ENCODE data around the gene MS4A14.

Gene MS4A14

DNA sequence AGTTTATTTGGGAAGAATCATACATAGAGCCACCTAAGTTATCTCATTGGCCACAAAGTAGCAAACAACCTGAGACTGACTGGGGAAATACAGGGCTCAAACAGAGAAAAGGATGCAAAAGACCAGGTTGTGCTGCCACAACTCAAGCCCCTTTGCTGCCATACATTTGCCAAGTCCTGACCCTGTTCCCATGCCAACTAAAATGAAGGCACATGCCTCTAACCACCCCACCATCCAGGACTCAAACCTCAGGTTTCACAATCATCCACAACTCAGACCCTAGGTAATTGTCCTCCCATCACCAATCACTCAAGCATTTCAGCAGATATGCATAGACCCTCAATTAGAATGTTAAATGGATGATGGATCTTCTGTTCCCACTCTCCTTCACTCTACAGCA, 58.0 kb downstream of the MS4A14 start:
- TF ChIP-seq, protein P1, sequence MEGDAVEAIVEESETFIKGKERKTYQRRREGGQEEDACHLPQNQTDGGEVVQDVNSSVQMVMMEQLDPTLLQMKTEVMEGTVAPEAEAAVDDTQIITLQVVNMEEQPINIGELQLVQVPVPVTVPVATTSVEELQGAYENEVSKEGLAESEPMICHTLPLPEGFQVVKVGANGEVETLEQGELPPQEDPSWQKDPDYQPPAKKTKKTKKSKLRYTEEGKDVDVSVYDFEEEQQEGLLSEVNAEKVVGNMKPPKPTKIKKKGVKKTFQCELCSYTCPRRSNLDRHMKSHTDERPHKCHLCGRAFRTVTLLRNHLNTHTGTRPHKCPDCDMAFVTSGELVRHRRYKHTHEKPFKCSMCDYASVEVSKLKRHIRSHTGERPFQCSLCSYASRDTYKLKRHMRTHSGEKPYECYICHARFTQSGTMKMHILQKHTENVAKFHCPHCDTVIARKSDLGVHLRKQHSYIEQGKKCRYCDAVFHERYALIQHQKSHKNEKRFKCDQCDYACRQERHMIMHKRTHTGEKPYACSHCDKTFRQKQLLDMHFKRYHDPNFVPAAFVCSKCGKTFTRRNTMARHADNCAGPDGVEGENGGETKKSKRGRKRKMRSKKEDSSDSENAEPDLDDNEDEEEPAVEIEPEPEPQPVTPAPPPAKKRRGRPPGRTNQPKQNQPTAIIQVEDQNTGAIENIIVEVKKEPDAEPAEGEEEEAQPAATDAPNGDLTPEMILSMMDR (conservative IDR thresholded peaks at IDR 0.05; ENCODE audit: low read depth, low read length), result no peak
- H3K4me3 ChIP-seq (ENCODE audit: low read length), result no peak overlapping the region

DNA sequence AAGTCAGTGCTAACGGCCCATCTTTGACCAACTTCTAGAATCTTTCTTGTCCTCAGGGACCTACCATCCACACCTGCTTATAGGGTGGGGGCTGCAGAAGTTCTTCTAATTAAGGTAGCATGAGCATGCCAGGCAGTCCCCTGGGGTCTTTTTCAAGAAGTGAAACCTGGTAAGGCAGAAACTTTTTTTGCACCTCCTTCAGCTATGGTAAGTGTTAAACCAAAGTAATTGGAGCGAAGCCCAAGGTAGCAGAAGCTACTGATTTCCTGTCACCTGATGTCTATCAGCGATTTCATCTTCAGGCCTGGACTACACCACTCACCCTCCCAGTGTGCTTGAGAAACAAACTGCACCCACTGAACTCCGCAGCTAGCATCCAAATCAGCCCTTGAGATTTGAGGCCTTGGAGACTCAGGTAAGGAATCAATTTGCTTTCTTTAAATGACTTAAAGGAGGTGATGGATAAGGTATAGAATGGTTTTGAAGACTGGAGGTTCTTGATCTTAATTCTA, 59.3 kb downstream of the MS4A14 start, which contains the start of gene MS4A1:
Gene MS4A1 (plus strand): TSS at position 317 of the 512 bp plus-strand sequence. CDS start 6,528 bp downstream, outside the sequence.
- TF ChIP-seq, protein P1 (conservative IDR thresholded peaks at IDR 0.05; ENCODE audit: low read depth, low read length), result no peak
- no peak within 1 kb of the TSS for H3K4me3 ChIP-seq (ENCODE audit: low read length)
- DNase-seq (ENCODE audit: low read depth), result no peak

More for the DNA sequence above, 58.0 kb downstream of the MS4A14 start:
- DNase-seq (ENCODE audit: low read depth), result no peak

DNA sequence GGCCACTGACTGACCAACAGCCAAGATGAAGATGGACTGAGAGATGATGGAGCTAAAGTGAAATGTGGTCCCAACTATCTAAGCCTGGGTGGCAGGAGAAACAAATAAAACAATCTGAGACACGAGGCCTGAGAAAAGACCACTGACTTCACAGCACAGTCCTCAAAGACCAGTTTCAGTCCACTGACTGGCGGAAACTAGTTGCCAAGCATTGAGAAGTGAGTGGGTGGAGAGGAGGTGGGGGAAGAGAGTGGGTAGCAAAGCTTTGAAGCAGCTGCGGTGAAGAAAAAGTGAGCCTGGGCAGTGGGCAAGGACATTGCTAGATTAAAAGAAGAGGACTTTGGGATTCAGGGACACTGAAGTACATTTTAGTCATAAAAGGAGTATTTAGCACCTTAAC, 61.3 kb downstream of the MS4A14 start:
- H3K4me3 ChIP-seq (ENCODE audit: low read length), result no peak overlapping the region
- TF ChIP-seq, protein P1 (conservative IDR thresholded peaks at IDR 0.05; ENCODE audit: low read depth, low read length), result no peak
- DNase-seq (ENCODE audit: low read depth), result no peak

DNA sequence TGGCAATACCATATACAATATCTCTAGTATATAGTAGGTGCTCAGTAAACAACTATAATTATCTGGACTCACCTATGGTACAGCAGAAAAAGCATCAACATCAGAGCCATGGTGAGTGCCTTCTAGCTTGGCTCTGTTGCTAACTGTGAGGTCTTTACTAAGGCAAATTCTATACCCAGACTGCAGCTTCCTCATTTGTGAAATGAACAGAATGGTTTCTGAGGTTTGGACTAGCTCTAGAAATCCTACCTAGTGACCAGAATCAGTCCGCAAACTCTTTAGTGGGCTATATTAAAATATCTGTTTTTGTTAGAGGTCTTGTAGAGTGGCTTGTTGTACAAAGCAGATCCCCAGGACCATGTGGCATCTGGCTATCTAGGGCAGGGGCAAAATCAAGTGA, 63.1 kb downstream of the MS4A14 start:
- TF ChIP-seq, protein P1 (conservative IDR thresholded peaks at IDR 0.05; ENCODE audit: low read depth, low read length), result no peak
- DNase-seq (ENCODE audit: low read depth), result no peak
- no peak overlapping the region for H3K4me3 ChIP-seq (ENCODE audit: low read length)
